ENCODE measurements around the gene POLR3H. TPM values are rescaled to one million over a fixed set of nuclear protein-coding genes. Genes with fewer than 3 reads are reported as not detected.

POLR3H gene
- total RNA-seq, 2 donors from 2014 or later = 27.8 to 29.1 TPM

- TF ChIP-seq CTCF (IDR thresholded peaks at IDR 0.05) (no peak), POLR2AphosphoS5 (IDR thresholded peaks at IDR 0.05) (no peak), POLR2A (IDR thresholded peaks at IDR 0.05) (no peak)
- Histone ChIP-seq H3K27ac (no peak overlapping the region), H3K4me3 (no peak overlapping the region), H3K9me3 (no peaks in the 10 kb centered on the region), H3K4me1 (replicated peaks) (peaks cover 5% of the 10 kb centered on the region), H3K36me3 (peaks cover 0 to 8% of the 10 kb centered on the region in 2 donors), H3K27me3 (replicated peaks; ENCODE audit: insufficient read depth) (no peaks in the 10 kb centered on the region)
- 82% methylated on average over 3 of the region's 3 CpGs for WGBS
- DNase-seq (ENCODE audit: low spot score) = no peak
- intact Hi-C loops (cut with DNase I) = loop anchor here (10.0 kb wide), 1 partner anchor 216 kb away; the partner anchor contains the start of gene ZC3H7B
These were observed 23.1 kb downstream of the POLR3H start for GRCh38 chr22:41521126-41521525.

GRCh38 chr22:41518048-41518347 lies 26.3 kb downstream of the POLR3H start:
- no peak for DNase-seq (ENCODE audit: low spot score)
- H3K9me3 ChIP-seq = no peaks in the 10 kb centered on the region
- no peak for TF ChIP-seq POLR2A (IDR thresholded peaks at IDR 0.05)
- TF ChIP-seq CTCF (IDR thresholded peaks at IDR 0.05) = peak in 1 of 4 experiments; percentile 21
- H3K4me3 ChIP-seq = no peak overlapping the region
- intact Hi-C loops (cut with DNase I) = no loop called here
- WGBS = 68% methylated on average over 7 of the region's 7 CpGs
- H3K27me3 ChIP-seq (replicated peaks; ENCODE audit: insufficient read depth) = no peaks in the 10 kb centered on the region
- H3K4me1 ChIP-seq (replicated peaks) = peaks cover 4% of the 10 kb centered on the region
- H3K36me3 ChIP-seq = peaks cover 0 to 13% of the 10 kb centered on the region in 2 donors
- no peak overlapping the region for H3K27ac ChIP-seq

GRCh38 chr22:41517172-41518047 lies 26.9 kb downstream of the POLR3H start:
- H3K27ac ChIP-seq = no peak overlapping the region
- intact Hi-C loops (cut with DNase I) = loop anchor here (2.0 kb wide), 1 partner anchor 115 kb away; no protein-coding TSS in a partner anchor

GRCh38 chr22:41516462-41516861 lies 27.8 kb downstream of the POLR3H start:
- TF ChIP-seq POLR2A (IDR thresholded peaks at IDR 0.05) = no peak
- TF ChIP-seq POLR2AphosphoS5 (IDR thresholded peaks at IDR 0.05) = no peak
- TF ChIP-seq CTCF (IDR thresholded peaks at IDR 0.05) = no peak
- Histone ChIP-seq H3K27ac (no peak overlapping the region), H3K4me3 (no peak overlapping the region), H3K4me1 (replicated peaks) (peaks cover 4% of the 10 kb centered on the region), H3K9me3 (no peaks in the 10 kb centered on the region), H3K27me3 (replicated peaks; ENCODE audit: insufficient read depth) (no peaks in the 10 kb centered on the region), H3K36me3 (peaks cover 0 to 13% of the 10 kb centered on the region in 2 donors)
- WGBS = 89% methylated on average over 8 of the region's 8 CpGs
- no peak for DNase-seq (ENCODE audit: low spot score)
- intact Hi-C loops (cut with DNase I) = loop anchor here (2.0 kb wide), 1 partner anchor 114 kb away; no protein-coding TSS in a partner anchor

More at GRCh38 chr22:41517172-41518047, 26.9 kb downstream of the POLR3H start:
- WGBS = 51% methylated on average over 18 of the region's 22 CpGs
- H3K36me3 ChIP-seq = peaks cover 0 to 13% of the 10 kb centered on the region in 2 donors
- DNase-seq (ENCODE audit: low spot score) = peak; percentile 61
- no peaks in the 10 kb centered on the region for H3K9me3 ChIP-seq
- peaks cover 4% of the 10 kb centered on the region for H3K4me1 ChIP-seq (replicated peaks)
- TF ChIP-seq POLR2AphosphoS5 (IDR thresholded peaks at IDR 0.05) (peak; percentile 67), CTCF (IDR thresholded peaks at IDR 0.05) (peak; percentile 86 to 95 (median 92)), POLR2A (IDR thresholded peaks at IDR 0.05) (no peak)
- no peak overlapping the region for H3K4me3 ChIP-seq
- no peaks in the 10 kb centered on the region for H3K27me3 ChIP-seq (replicated peaks; ENCODE audit: insufficient read depth)
